ENCODE results near the gene ZBTB17. TPM values are rescaled to one million over a fixed set of nuclear protein-coding genes. Genes with fewer than 3 reads are reported as not detected.
A peak's percentile ranks its signal among the peaks of the same experiment; 100 is the strongest.

The ZBTB17 gene
- total and polyA plus RNA-seq, 2 experiments from 2014 or later: 21.9 to 26.6 TPM

DNA sequence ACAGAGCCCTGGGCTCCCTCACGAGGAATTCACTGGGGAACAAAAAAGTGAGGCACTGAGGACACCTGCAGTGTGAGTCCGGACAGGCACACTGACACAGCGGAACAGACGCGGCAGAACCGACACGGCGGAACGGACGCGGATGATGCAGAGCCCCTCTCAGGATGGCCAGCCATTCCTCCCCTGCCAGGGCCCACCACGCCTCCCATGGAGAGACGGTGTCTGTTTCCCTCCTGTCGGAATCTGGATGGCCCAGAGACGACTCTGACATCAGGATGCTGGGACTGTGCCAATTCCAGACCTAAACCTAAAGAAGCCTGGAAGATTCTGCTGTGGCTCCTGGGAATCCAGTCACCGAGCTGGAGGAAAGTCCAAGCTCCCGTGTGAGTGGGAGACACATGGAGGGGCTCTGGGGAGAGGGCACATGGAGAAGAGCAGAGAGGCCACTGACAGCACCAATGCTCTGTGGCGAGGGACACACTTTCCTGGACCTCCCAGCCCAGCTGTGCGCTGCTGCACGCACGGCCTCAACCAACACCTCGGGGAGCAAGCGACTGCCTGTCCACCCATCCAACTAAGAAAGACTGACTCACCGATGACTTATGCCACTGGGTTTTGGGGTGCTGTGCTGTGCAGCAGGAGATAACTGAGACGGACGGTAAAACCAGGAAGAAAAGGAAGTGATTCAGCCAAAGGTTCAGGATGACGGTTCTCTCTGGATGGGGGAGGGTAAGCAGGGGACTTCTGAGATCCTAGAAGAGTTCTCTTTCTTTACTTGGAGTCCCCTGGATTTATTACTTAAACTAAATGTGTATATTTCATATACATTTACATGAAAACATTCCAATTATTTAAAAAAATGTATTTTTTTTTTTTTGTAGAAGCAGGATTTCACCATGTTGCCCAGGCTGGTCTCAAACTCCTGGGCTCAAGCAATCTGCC lies 23.3 kb downstream of the ZBTB17 start:
- H3K4me3 ChIP-seq: no peak overlapping the region
- no peak for ATAC-seq
- H3K27ac ChIP-seq (ENCODE audit: low read depth): no peak overlapping the region

More for the DNA sequence above, 23.3 kb downstream of the ZBTB17 start:
- DNase-seq (ENCODE audit: low spot score): peak; percentile 13
- TF ChIP-seq, protein P1, sequence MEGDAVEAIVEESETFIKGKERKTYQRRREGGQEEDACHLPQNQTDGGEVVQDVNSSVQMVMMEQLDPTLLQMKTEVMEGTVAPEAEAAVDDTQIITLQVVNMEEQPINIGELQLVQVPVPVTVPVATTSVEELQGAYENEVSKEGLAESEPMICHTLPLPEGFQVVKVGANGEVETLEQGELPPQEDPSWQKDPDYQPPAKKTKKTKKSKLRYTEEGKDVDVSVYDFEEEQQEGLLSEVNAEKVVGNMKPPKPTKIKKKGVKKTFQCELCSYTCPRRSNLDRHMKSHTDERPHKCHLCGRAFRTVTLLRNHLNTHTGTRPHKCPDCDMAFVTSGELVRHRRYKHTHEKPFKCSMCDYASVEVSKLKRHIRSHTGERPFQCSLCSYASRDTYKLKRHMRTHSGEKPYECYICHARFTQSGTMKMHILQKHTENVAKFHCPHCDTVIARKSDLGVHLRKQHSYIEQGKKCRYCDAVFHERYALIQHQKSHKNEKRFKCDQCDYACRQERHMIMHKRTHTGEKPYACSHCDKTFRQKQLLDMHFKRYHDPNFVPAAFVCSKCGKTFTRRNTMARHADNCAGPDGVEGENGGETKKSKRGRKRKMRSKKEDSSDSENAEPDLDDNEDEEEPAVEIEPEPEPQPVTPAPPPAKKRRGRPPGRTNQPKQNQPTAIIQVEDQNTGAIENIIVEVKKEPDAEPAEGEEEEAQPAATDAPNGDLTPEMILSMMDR (conservative IDR thresholded peaks at IDR 0.05; ENCODE audit: low read depth in 2 of 2): peak in 1 of 2 experiments; percentile 33; a peak in 2 of 4 replicates
- TF ChIP-seq, protein P2, sequence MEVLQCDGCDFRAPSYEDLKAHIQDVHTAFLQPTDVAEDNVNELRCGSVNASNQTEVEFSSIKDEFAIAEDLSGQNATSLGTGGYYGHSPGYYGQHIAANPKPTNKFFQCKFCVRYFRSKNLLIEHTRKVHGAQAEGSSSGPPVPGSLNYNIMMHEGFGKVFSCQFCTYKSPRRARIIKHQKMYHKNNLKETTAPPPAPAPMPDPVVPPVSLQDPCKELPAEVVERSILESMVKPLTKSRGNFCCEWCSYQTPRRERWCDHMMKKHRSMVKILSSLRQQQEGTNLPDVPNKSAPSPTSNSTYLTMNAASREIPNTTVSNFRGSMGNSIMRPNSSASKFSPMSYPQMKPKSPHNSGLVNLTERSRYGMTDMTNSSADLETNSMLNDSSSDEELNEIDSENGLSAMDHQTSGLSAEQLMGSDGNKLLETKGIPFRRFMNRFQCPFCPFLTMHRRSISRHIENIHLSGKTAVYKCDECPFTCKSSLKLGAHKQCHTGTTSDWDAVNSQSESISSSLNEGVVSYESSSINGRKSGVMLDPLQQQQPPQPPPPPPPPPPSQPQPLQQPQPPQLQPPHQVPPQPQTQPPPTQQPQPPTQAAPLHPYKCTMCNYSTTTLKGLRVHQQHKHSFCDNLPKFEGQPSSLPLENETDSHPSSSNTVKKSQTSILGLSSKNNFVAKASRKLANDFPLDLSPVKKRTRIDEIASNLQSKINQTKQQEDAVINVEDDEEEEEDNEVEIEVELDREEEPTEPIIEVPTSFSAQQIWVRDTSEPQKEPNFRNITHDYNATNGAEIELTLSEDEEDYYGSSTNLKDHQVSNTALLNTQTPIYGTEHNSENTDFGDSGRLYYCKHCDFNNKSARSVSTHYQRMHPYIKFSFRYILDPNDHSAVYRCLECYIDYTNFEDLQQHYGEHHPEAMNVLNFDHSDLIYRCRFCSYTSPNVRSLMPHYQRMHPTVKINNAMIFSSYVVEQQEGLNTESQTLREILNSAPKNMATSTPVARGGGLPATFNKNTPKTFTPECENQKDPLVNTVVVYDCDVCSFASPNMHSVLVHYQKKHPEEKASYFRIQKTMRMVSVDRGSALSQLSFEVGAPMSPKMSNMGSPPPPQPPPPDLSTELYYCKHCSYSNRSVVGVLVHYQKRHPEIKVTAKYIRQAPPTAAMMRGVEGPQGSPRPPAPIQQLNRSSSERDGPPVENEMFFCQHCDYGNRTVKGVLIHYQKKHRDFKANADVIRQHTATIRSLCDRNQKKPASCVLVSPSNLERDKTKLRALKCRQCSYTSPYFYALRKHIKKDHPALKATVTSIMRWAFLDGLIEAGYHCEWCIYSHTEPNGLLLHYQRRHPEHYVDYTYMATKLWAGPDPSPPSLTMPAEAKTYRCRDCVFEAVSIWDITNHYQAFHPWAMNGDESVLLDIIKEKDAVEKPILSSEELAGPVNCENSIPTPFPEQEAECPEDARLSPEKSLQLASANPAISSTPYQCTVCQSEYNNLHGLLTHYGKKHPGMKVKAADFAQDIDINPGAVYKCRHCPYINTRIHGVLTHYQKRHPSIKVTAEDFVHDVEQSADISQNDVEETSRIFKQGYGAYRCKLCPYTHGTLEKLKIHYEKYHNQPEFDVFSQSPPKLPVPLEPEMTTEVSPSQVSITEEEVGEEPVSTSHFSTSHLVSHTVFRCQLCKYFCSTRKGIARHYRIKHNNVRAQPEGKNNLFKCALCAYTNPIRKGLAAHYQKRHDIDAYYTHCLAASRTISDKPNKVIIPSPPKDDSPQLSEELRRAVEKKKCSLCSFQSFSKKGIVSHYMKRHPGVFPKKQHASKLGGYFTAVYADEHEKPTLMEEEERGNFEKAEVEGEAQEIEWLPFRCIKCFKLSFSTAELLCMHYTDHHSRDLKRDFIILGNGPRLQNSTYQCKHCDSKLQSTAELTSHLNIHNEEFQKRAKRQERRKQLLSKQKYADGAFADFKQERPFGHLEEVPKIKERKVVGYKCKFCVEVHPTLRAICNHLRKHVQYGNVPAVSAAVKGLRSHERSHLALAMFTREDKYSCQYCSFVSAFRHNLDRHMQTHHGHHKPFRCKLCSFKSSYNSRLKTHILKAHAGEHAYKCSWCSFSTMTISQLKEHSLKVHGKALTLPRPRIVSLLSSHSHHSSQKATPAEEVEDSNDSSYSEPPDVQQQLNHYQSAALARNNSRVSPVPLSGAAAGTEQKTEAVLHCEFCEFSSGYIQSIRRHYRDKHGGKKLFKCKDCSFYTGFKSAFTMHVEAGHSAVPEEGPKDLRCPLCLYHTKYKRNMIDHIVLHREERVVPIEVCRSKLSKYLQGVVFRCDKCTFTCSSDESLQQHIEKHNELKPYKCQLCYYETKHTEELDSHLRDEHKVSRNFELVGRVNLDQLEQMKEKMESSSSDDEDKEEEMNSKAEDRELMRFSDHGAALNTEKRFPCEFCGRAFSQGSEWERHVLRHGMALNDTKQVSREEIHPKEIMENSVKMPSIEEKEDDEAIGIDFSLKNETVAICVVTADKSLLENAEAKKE (CRISPR knock-in tag; IDR thresholded peaks at IDR 0.05): no peak
- peaks cover 66% of the 10 kb centered on the region for H3K4me1 Mint-ChIP-seq
- no peak overlapping the region for H3K4me2 ChIP-seq
- H3K36me3 ChIP-seq (ENCODE audit: insufficient read depth): no peaks in the 10 kb centered on the region; the same call in 1 of the 2 replicates
- peaks cover 32% of the 10 kb centered on the region for H3K79me2 ChIP-seq (replicated peaks; ENCODE audit: insufficient read depth)
- no peaks in the 10 kb centered on the region for H3F3A ChIP-seq (replicated peaks; ENCODE audit: low read depth)
- no peak overlapping the region for H2AFZ ChIP-seq
- peaks cover 14% of the 10 kb centered on the region for H3K27me3 Mint-ChIP-seq (ENCODE audit: insufficient read depth, low read depth, poor library complexity)
- H3K27ac Mint-ChIP-seq: peak overlapping the region; percentile 71; the same call in 1 of the 2 replicates
- no peaks in the 10 kb centered on the region for H3K9me3 Mint-ChIP-seq
- peaks cover 33% of the 10 kb centered on the region for H3K4me1 ChIP-seq (ENCODE audit: insufficient read depth)
- H4K20me1 ChIP-seq (replicated peaks; ENCODE audit: insufficient read depth): peaks cover 3% of the 10 kb centered on the region
- H3K27me3 ChIP-seq (ENCODE audit: insufficient read depth): no peaks in the 10 kb centered on the region
- H3K4me3 Mint-ChIP-seq: no peak overlapping the region
- H3K9me2 ChIP-seq (ENCODE audit: insufficient read depth): no peaks in the 10 kb centered on the region
- peaks cover 9% of the 10 kb centered on the region for H3K36me3 Mint-ChIP-seq (ENCODE audit: low read depth)

All from GM23338 (cell line).